Mucosa of stomach (tissue), 1 donor: ENCODE measurements around the gene SLC2A9.
"Not testable (repeated sequence)": the region's sequence is repeated elsewhere in the genome, so short reads cannot be mapped to it uniquely, and the experiment has no call there.

Experiments used
- H3K27me3 ChIP-seq: one replicate; pipeline ENCODE4 v1.7.0; 2013; ENCODE audit warnings: mild to moderate bottlenecking, low read length; ENCODE audit not compliant: control insufficient read depth, insufficient read depth
- H3K36me3 ChIP-seq: one replicate; pipeline ENCODE4 v1.7.0; 2013; ENCODE audit warnings: low read length; ENCODE audit not compliant: control insufficient read depth, insufficient read depth
- H3K4me1 ChIP-seq: one replicate; pipeline ENCODE4 v1.7.0; 2013; ENCODE audit warnings: mild to moderate bottlenecking, low read length; ENCODE audit not compliant: control insufficient read depth, insufficient read depth
- H3K4me3 ChIP-seq: one replicate; pipeline ENCODE4 v1.7.0; 2013; ENCODE audit warnings: low read length
- H3K9ac ChIP-seq: one replicate; pipeline ENCODE4 v1.7.0; 2013; ENCODE audit warnings: mild to moderate bottlenecking, low read length, moderate library complexity
- H3K9me3 ChIP-seq: one replicate; pipeline ENCODE4 v1.7.0; 2013; ENCODE audit warnings: mild to moderate bottlenecking, low read length, moderate library complexity; ENCODE audit not compliant: control insufficient read depth
- donor health status: Pancreatic carcinoma.

SLC2A9 gene

GRCh38 chr4:9984621-9985020 lies 36.7 kb downstream of the SLC2A9 start:
- Histone ChIP-seq H3K36me3 (no peaks in the 10 kb centered on the region), H3K27me3 (no peaks in the 10 kb centered on the region), H3K9ac (no peak overlapping the region), H3K4me1 (no peaks in the 10 kb centered on the region), H3K9me3 (no peaks in the 10 kb centered on the region), H3K4me3 (no peak overlapping the region)

- Histone ChIP-seq H3K9ac (no peak overlapping the region), H3K27me3 (no peaks in the 10 kb centered on the region), H3K4me3 (no peak overlapping the region), H3K36me3 (no peaks in the 10 kb centered on the region), H3K4me1 (no peaks in the 10 kb centered on the region), H3K9me3 (no peaks in the 10 kb centered on the region)
Measured at GRCh38 chr4:9983211-9983610, 38.1 kb downstream of the SLC2A9 start.

- not testable (repeated sequence) for H3K4me3 ChIP-seq, H3K36me3 ChIP-seq, H3K27me3 ChIP-seq
Measured at GRCh38 chr4:9981899-9982298, 39.4 kb downstream of the SLC2A9 start.

GRCh38 chr4:9980898-9981297 lies 40.4 kb downstream of the SLC2A9 start:
- Histone ChIP-seq H3K4me1 (no peaks in the 10 kb centered on the region), H3K4me3 (no peak overlapping the region), H3K9ac (no peak overlapping the region), H3K36me3 (no peaks in the 10 kb centered on the region), H3K27me3 (no peaks in the 10 kb centered on the region), H3K9me3 (no peaks in the 10 kb centered on the region)

More at GRCh38 chr4:9981899-9982298, 39.4 kb downstream of the SLC2A9 start:
- H3K4me1 ChIP-seq, H3K9me3 ChIP-seq, H3K9ac ChIP-seq: not testable (repeated sequence)

GRCh38 chr4:9979101-9979701 lies 42.1 kb downstream of the SLC2A9 start:
- H3K4me1 ChIP-seq = no peaks in the 10 kb centered on the region
- H3K9me3 ChIP-seq = no peaks in the 10 kb centered on the region
- H3K9ac ChIP-seq = no peak overlapping the region

GRCh38 chr4:9977518-9978031 lies 43.7 kb downstream of the SLC2A9 start:
- H3K4me3 ChIP-seq = no peak overlapping the region
- H3K27me3 ChIP-seq = no peaks in the 10 kb centered on the region
- no peak overlapping the region for H3K9ac ChIP-seq
- H3K36me3 ChIP-seq = no peaks in the 10 kb centered on the region
- H3K9me3 ChIP-seq = no peaks in the 10 kb centered on the region
- H3K4me1 ChIP-seq = no peaks in the 10 kb centered on the region

More at GRCh38 chr4:9979101-9979701, 42.1 kb downstream of the SLC2A9 start:
- Histone ChIP-seq H3K36me3 (no peaks in the 10 kb centered on the region), H3K4me3 (no peak overlapping the region), H3K27me3 (no peaks in the 10 kb centered on the region)

- Histone ChIP-seq H3K9ac (no peak overlapping the region), H3K9me3 (no peaks in the 10 kb centered on the region), H3K4me1 (no peaks in the 10 kb centered on the region), H3K27me3 (no peaks in the 10 kb centered on the region), H3K36me3 (no peaks in the 10 kb centered on the region), H3K4me3 (no peak overlapping the region)
Measured at GRCh38 chr4:9976781-9977180, 44.5 kb downstream of the SLC2A9 start.

- no peaks in the 10 kb centered on the region for H3K9me3 ChIP-seq
Measured at GRCh38 chr4:9976293-9976692, 45.0 kb downstream of the SLC2A9 start.

GRCh38 chr4:9971711-9972110 lies 49.6 kb downstream of the SLC2A9 start:
- Histone ChIP-seq H3K9me3 (no peaks in the 10 kb centered on the region), H3K4me1 (no peaks in the 10 kb centered on the region), H3K4me3 (no peak overlapping the region), H3K9ac (no peak overlapping the region), H3K36me3 (no peaks in the 10 kb centered on the region), H3K27me3 (no peaks in the 10 kb centered on the region)

More at GRCh38 chr4:9976293-9976692, 45.0 kb downstream of the SLC2A9 start:
- Histone ChIP-seq H3K4me1 (no peaks in the 10 kb centered on the region), H3K9ac (no peak overlapping the region), H3K4me3 (no peak overlapping the region), H3K27me3 (no peaks in the 10 kb centered on the region), H3K36me3 (no peaks in the 10 kb centered on the region)

- no peaks in the 10 kb centered on the region for H3K4me1 ChIP-seq
- no peaks in the 10 kb centered on the region for H3K36me3 ChIP-seq
- no peaks in the 10 kb centered on the region for H3K27me3 ChIP-seq
- H3K4me3 ChIP-seq = no peak overlapping the region
- no peaks in the 10 kb centered on the region for H3K9me3 ChIP-seq
- H3K9ac ChIP-seq = no peak overlapping the region
Measured at GRCh38 chr4:9970399-9971011, 50.8 kb downstream of the SLC2A9 start.

- H3K9ac ChIP-seq = no peak overlapping the region
- no peaks in the 10 kb centered on the region for H3K4me1 ChIP-seq
- H3K9me3 ChIP-seq = no peaks in the 10 kb centered on the region
- H3K36me3 ChIP-seq = no peaks in the 10 kb centered on the region
- H3K4me3 ChIP-seq = no peak overlapping the region
- H3K27me3 ChIP-seq = no peaks in the 10 kb centered on the region
Measured at GRCh38 chr4:9969526-9970398, 51.5 kb downstream of the SLC2A9 start.

GRCh38 chr4:9968472-9968871 lies 52.8 kb downstream of the SLC2A9 start:
- Histone ChIP-seq H3K27me3 (no peaks in the 10 kb centered on the region), H3K4me1 (no peaks in the 10 kb centered on the region), H3K4me3 (no peak overlapping the region), H3K36me3 (no peaks in the 10 kb centered on the region), H3K9ac (no peak overlapping the region), H3K9me3 (no peaks in the 10 kb centered on the region)
